ENCODE data around the gene GHRHR. TPM values are rescaled to one million over a fixed set of nuclear protein-coding genes. Genes with fewer than 3 reads are reported as not detected.

The GHRHR gene
- total RNA-seq, 4 donors from 2014 or later = not detected

GRCh38 chr7:30965372-30965771, 1.6 kb downstream of the GHRHR start:
- ATAC-seq = no peak
- Histone ChIP-seq H3K27ac (no peak overlapping the region), H3K4me3 (no peak overlapping the region), H3K27me3 (peaks cover 7% of the 10 kb centered on the region), H3K4me1 (no peaks in the 10 kb centered on the region), H3K36me3 (no peaks in the 10 kb centered on the region), H3K9me3 (no peaks in the 10 kb centered on the region)
- WGBS, 2 donors (ENCODE audit: low coverage in 1 of 2) = 0 to 41% methylated on average over 1 to 2 of the region's 4 CpGs
- TF ChIP-seq EP300 (IDR thresholded peaks at IDR 0.05) = no peak
- TF ChIP-seq POLR2A (IDR thresholded peaks at IDR 0.05) = no peak
- no peak for TF ChIP-seq CTCF (IDR thresholded peaks at IDR 0.05)
- TF ChIP-seq POLR2AphosphoS5 (IDR thresholded peaks at IDR 0.05) = no peak

GRCh38 chr7:30965883-30966282, 2.1 kb downstream of the GHRHR start:
- 78 to 83% methylated on average over 4 to 5 of the region's 9 CpGs for WGBS, 2 donors (ENCODE audit: low coverage in 1 of 2)
- Histone ChIP-seq H3K36me3 (no peaks in the 10 kb centered on the region), H3K27me3 (peaks cover 12% of the 10 kb centered on the region), H3K4me3 (no peak overlapping the region), H3K27ac (no peak overlapping the region), H3K4me1 (no peaks in the 10 kb centered on the region), H3K9me3 (no peaks in the 10 kb centered on the region)
- no peak for ATAC-seq
- TF ChIP-seq POLR2A (IDR thresholded peaks at IDR 0.05) (no peak), CTCF (IDR thresholded peaks at IDR 0.05) (no peak), POLR2AphosphoS5 (IDR thresholded peaks at IDR 0.05) (no peak), EP300 (IDR thresholded peaks at IDR 0.05) (no peak)

GRCh38 chr7:30968294-30968693, 4.5 kb downstream of the GHRHR start:
- TF ChIP-seq CTCF (IDR thresholded peaks at IDR 0.05) (no peak), POLR2A (IDR thresholded peaks at IDR 0.05) (no peak)
- no peaks in the 10 kb centered on the region for H3K36me3 ChIP-seq
- peaks cover 16% of the 10 kb centered on the region for H3K27me3 ChIP-seq
- no peak overlapping the region for H3K4me3 ChIP-seq
- 48 to 63% methylated on average over 2 of the region's 2 CpGs for WGBS, 2 donors (ENCODE audit: low coverage in 1 of 2)
- H3K9me3 ChIP-seq = no peaks in the 10 kb centered on the region
- no peak overlapping the region for H3K27ac ChIP-seq
- H3K4me1 ChIP-seq = no peaks in the 10 kb centered on the region
- ATAC-seq = no peak

GRCh38 chr7:30968747-30969603, 5.2 kb downstream of the GHRHR start:
- no peak for ATAC-seq
- Histone ChIP-seq H3K27me3 (peaks cover 16% of the 10 kb centered on the region), H3K36me3 (no peaks in the 10 kb centered on the region), H3K4me1 (no peaks in the 10 kb centered on the region), H3K9me3 (no peaks in the 10 kb centered on the region), H3K27ac (no peak overlapping the region), H3K4me3 (no peak overlapping the region)
- TF ChIP-seq EP300 (IDR thresholded peaks at IDR 0.05) = no peak
- no peak for TF ChIP-seq POLR2AphosphoS5 (IDR thresholded peaks at IDR 0.05)
- no peak for TF ChIP-seq POLR2A (IDR thresholded peaks at IDR 0.05)
- TF ChIP-seq CTCF (IDR thresholded peaks at IDR 0.05) = no peak
- no CpG with 5 or more reads among the region's 7 CpGs for WGBS, 2 donors (ENCODE audit: low coverage in 1 of 2)

- Histone ChIP-seq H3K36me3 (no peaks in the 10 kb centered on the region), H3K4me3 (no peak overlapping the region), H3K9me3 (no peaks in the 10 kb centered on the region), H3K27ac (no peak overlapping the region), H3K27me3 (peaks cover 16% of the 10 kb centered on the region), H3K4me1 (peaks cover 0 to 3% (median 0%) of the 10 kb centered on the region in 3 donors)
- no CpG with 5 or more reads among the region's 1 CpG for WGBS, 2 donors (ENCODE audit: low coverage in 1 of 2)
- TF ChIP-seq POLR2AphosphoS5 (IDR thresholded peaks at IDR 0.05) = no peak
- no peak for TF ChIP-seq EP300 (IDR thresholded peaks at IDR 0.05)
- no peak for TF ChIP-seq CTCF (IDR thresholded peaks at IDR 0.05)
- TF ChIP-seq POLR2A (IDR thresholded peaks at IDR 0.05) = no peak
- ATAC-seq = no peak
Measured at GRCh38 chr7:30969604-30969970, 5.8 kb downstream of the GHRHR start.
